DOHH2 (cell line): ENCODE data around the gene EFTUD2.
"Not testable (repeated sequence)": the region's sequence is repeated elsewhere in the genome, so short reads cannot be mapped to it uniquely, and the experiment has no call there.

Source experiments
- H3F3A ChIP-seq: fragments of 200-600 bp; sonication (generic), shearing (Covaris generic); 2 replicates; pipeline ENCODE4 v1.6.0; 2016; ENCODE audit warnings: antibody characterized with exemption, mild to moderate bottlenecking; ENCODE audit not compliant: control insufficient read depth, insufficient read depth
- H3K27ac ChIP-seq: fragments of 200-600 bp; sonication (generic); 2 replicates; pipeline ENCODE4 v1.5.1; 2014; ENCODE audit warnings: low read depth, mild to moderate bottlenecking, low read length, moderate library complexity
- H3K27me3 ChIP-seq: fragments of 200-600 bp; sonication (generic); 2 replicates; pipeline ENCODE4 v1.6.1; 2014; ENCODE audit warnings: mild to moderate bottlenecking, low read length, mixed read lengths; ENCODE audit not compliant: control insufficient read depth
- H3K36me3 ChIP-seq: fragments of 200-600 bp; sonication (generic); 2 replicates; pipeline ENCODE4 v1.6.1; 2014; ENCODE audit warnings: mild to moderate bottlenecking, low read length, moderate library complexity, mixed read lengths; ENCODE audit not compliant: control insufficient read depth
- H3K4me1 ChIP-seq: fragments of 200-600 bp; sonication (generic); 2 replicates; pipeline ENCODE4 v1.6.1; 2014; ENCODE audit warnings: mild to moderate bottlenecking, low read length, mixed read lengths; ENCODE audit not compliant: control insufficient read depth
- H3K4me2 ChIP-seq: fragments of 200-600 bp; sonication (generic); 2 replicates; pipeline ENCODE4 v1.6.0; 2014; ENCODE audit warnings: mild to moderate bottlenecking, low read length, moderate library complexity
- H3K4me3 ChIP-seq: fragments of 200-600 bp; sonication (generic); 2 replicates; pipeline ENCODE4 v1.5.1; 2014; ENCODE audit warnings: mild to moderate bottlenecking, low read length, mixed read lengths
- H3K79me2 ChIP-seq: fragments of 200-600 bp; sonication (generic); 2 replicates; pipeline ENCODE4 v1.6.1; 2014; ENCODE audit warnings: mild to moderate bottlenecking, low read length, mixed read lengths; ENCODE audit not compliant: control insufficient read depth
- H3K9me2 ChIP-seq: fragments of 200-600 bp; sonication (generic); replicated peaks from 2 replicates; pipeline ENCODE4 v1.6.1; 2014; ENCODE audit warnings: mild to moderate bottlenecking, low read length, mixed read lengths; ENCODE audit not compliant: control insufficient read depth
- H3K9me3 ChIP-seq: fragments of 200-600 bp; sonication (generic); 2 replicates; pipeline ENCODE4 v1.6.1; 2014; ENCODE audit warnings: antibody characterized with exemption, low read length, mixed read lengths; ENCODE audit not compliant: control insufficient read depth, insufficient read depth
- H4K20me1 ChIP-seq: fragments of 200-600 bp; sonication (generic); 2 replicates; pipeline ENCODE4 v1.6.0; 2014; ENCODE audit warnings: low read depth, mild to moderate bottlenecking, antibody characterized with exemption, low read length, moderate library complexity; ENCODE audit not compliant: control insufficient read depth, insufficient read depth
- CTCF ChIP-seq: fragments of 200-600 bp; sonication (generic); IDR thresholded peaks from one replicate; pipeline ENCODE4 v1.5.1; 2014; ENCODE audit warnings: antibody characterized with exemption, mild to moderate bottlenecking, low read depth, low read length; ENCODE audit not compliant: poor library complexity, severe bottlenecking
- EZH2phosphoT487 ChIP-seq: fragments of 200-600 bp; sonication (generic); IDR thresholded peaks from 2 replicates; pipeline ENCODE4 v1.6.1; 2017; ENCODE audit warnings: borderline replicate concordance, mild to moderate bottlenecking, antibody characterized with exemption, low read length, moderate library complexity, mixed read lengths

Gene EFTUD2

GRCh38 chr17:44820631-44821212 is 78.5 kb downstream of the EFTUD2 start:
- Histone ChIP-seq H3K9me3 (no peaks in the 10 kb centered on the region), H3K4me3 (no peak overlapping the region), H4K20me1 (peaks cover 8% of the 10 kb centered on the region), H3K4me1 (peaks cover 4% of the 10 kb centered on the region), H3F3A (peaks cover 5% of the 10 kb centered on the region; the same call in 1 of the 2 replicates), H3K79me2 (peaks cover 96% of the 10 kb centered on the region), H3K9me2 (no peaks in the 10 kb centered on the region), H3K27ac (no peak overlapping the region), H3K36me3 (peaks cover 25% of the 10 kb centered on the region), H3K27me3 (no peaks in the 10 kb centered on the region), H3K4me2 (no peak overlapping the region)
- no peak for TF ChIP-seq CTCF
- TF ChIP-seq EZH2phosphoT487, result no peak

- not testable (repeated sequence) for H3F3A ChIP-seq, H3K27ac ChIP-seq, H3K4me3 ChIP-seq, H3K4me1 ChIP-seq, H3K9me3 ChIP-seq, H3K9me2 ChIP-seq, H3K27me3 ChIP-seq, H4K20me1 ChIP-seq, H3K4me2 ChIP-seq
- Histone ChIP-seq H3K36me3 (peaks cover 20% of the 10 kb centered on the region), H3K79me2 (peaks cover 96% of the 10 kb centered on the region)
Observed at GRCh38 chr17:44818508-44818907, 80.7 kb downstream of the EFTUD2 start.

DNA sequence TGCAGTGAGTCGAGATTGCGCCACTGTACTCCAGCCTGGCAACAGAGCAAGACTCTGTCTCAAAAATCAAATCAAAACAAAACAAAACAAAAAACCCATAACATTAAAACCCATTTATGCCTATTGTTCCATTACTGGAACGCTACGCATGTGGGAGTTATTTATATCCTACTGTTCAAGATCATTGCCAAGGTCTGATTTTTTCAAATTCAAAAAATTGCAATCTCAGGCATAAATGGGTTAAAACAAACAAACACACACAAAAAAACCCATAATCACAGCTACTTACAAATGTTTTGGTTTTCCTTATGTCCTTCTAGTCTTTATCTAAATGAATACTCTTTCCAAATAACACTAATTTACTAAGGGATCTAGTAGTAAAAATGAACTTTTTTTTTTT is 87.0 kb downstream of the EFTUD2 start:
- Histone ChIP-seq H3K4me1 (no peaks in the 10 kb centered on the region), H3K36me3 (peaks cover 12% of the 10 kb centered on the region), H3K9me3 (no peaks in the 10 kb centered on the region), H3K79me2 (peaks cover 97% of the 10 kb centered on the region), H3F3A (no peaks in the 10 kb centered on the region), H3K27me3 (no peaks in the 10 kb centered on the region), H3K9me2 (no peaks in the 10 kb centered on the region), H3K27ac (no peak overlapping the region), H3K4me3 (no peak overlapping the region), H3K4me2 (no peak overlapping the region), H4K20me1 (peaks cover 8% of the 10 kb centered on the region; the same call in 1 of the 2 replicates)
- TF ChIP-seq EZH2phosphoT487 (no peak), CTCF (no peak)

GRCh38 chr17:44808656-44809388 is 90.4 kb downstream of the EFTUD2 start:
- Histone ChIP-seq H3K79me2 (peaks cover 81% of the 10 kb centered on the region), H3K36me3 (peaks cover 46% of the 10 kb centered on the region)
- H3K4me1 ChIP-seq, H3F3A ChIP-seq, H4K20me1 ChIP-seq, H3K4me3 ChIP-seq, H3K27ac ChIP-seq, H3K27me3 ChIP-seq, H3K9me3 ChIP-seq, H3K9me2 ChIP-seq, H3K4me2 ChIP-seq: not testable (repeated sequence)
